Effector CD4-positive, alpha-beta T cell (primary cell): Measurements from ENCODE around the gene MAPKBP1.

Experiments used
- DNase-seq: peaks from one replicate; pipeline ENCODE4 v3.0.0-alpha.2; 2020

The MAPKBP1 gene

GRCh38 chr15:41852736-41853590, 78.7 kb downstream of the MAPKBP1 start:
- no peak for DNase-seq

GRCh38 chr15:41853831-41854230, 79.5 kb downstream of the MAPKBP1 start:
- DNase-seq: no peak

- no peak for DNase-seq
Measured at GRCh38 chr15:41854443-41854842, 80.2 kb downstream of the MAPKBP1 start.

GRCh38 chr15:41855261-41855961, 81.1 kb downstream of the MAPKBP1 start:
- no peak for DNase-seq

- no peak for DNase-seq
Measured at GRCh38 chr15:41856262-41856661, 82.0 kb downstream of the MAPKBP1 start.

GRCh38 chr15:41856716-41857115, 82.4 kb downstream of the MAPKBP1 start:
- no peak for DNase-seq

GRCh38 chr15:41857316-41857715, 83.0 kb downstream of the MAPKBP1 start:
- DNase-seq: no peak

GRCh38 chr15:41858756-41859155, 84.5 kb downstream of the MAPKBP1 start:
- DNase-seq: no peak

- no peak for DNase-seq
Measured at GRCh38 chr15:41860049-41860828, 86.0 kb downstream of the MAPKBP1 start.

GRCh38 chr15:41861736-41862356, 87.6 kb downstream of the MAPKBP1 start:
- no peak for DNase-seq

GRCh38 chr15:41862515-41863116, 88.3 kb downstream of the MAPKBP1 start:
- no peak for DNase-seq

GRCh38 chr15:41865490-41866055, 91.3 kb downstream of the MAPKBP1 start:
- no peak for DNase-seq

GRCh38 chr15:41866263-41866703, 92.0 kb downstream of the MAPKBP1 start:
- no peak for DNase-seq

- no peak for DNase-seq
Measured at GRCh38 chr15:41866872-41867579, 92.7 kb downstream of the MAPKBP1 start.

- DNase-seq: no peak
Measured at GRCh38 chr15:41868321-41868720, 94.0 kb downstream of the MAPKBP1 start.

GRCh38 chr15:41869770-41870688, 95.7 kb downstream of the MAPKBP1 start:
- DNase-seq: no peak

GRCh38 chr15:41870689-41871081, 96.4 kb downstream of the MAPKBP1 start:
- peak; percentile 42 for DNase-seq

GRCh38 chr15:41871175-41871905, 97.1 kb downstream of the MAPKBP1 start:
- no peak for DNase-seq

- DNase-seq: no peak
Measured at GRCh38 chr15:41872166-41872747, 98.0 kb downstream of the MAPKBP1 start.
